ENCODE results near the gene RIT2. TPM values are rescaled to one million over a fixed set of nuclear protein-coding genes. Genes with fewer than 3 reads are reported as not detected.
"Not testable (repeated sequence)": the region's sequence is repeated elsewhere in the genome, so short reads cannot be mapped to it uniquely, and the experiment has no call there.

Gene RIT2
- total RNA-seq, 1 donor from 2014 or later = not detected

- DNase-seq (ENCODE audit: low spot score) = no peak
- H3K36me3 Mint-ChIP-seq (ENCODE audit: low read depth, unreplicated experiment) = no peaks in the 10 kb centered on the region
- TF ChIP-seq, protein P1, sequence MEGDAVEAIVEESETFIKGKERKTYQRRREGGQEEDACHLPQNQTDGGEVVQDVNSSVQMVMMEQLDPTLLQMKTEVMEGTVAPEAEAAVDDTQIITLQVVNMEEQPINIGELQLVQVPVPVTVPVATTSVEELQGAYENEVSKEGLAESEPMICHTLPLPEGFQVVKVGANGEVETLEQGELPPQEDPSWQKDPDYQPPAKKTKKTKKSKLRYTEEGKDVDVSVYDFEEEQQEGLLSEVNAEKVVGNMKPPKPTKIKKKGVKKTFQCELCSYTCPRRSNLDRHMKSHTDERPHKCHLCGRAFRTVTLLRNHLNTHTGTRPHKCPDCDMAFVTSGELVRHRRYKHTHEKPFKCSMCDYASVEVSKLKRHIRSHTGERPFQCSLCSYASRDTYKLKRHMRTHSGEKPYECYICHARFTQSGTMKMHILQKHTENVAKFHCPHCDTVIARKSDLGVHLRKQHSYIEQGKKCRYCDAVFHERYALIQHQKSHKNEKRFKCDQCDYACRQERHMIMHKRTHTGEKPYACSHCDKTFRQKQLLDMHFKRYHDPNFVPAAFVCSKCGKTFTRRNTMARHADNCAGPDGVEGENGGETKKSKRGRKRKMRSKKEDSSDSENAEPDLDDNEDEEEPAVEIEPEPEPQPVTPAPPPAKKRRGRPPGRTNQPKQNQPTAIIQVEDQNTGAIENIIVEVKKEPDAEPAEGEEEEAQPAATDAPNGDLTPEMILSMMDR (IDR thresholded peaks at IDR 0.05; ENCODE audit: unreplicated experiment) = no peak
- peaks cover 4% of the 10 kb centered on the region for H3K27me3 Mint-ChIP-seq (ENCODE audit: unreplicated experiment)
- H3K9me3 Mint-ChIP-seq (ENCODE audit: unreplicated experiment) = no peaks in the 10 kb centered on the region
- H3K4me1 Mint-ChIP-seq (ENCODE audit: unreplicated experiment) = peaks cover 9% of the 10 kb centered on the region
- no peak overlapping the region for H3K27ac Mint-ChIP-seq (ENCODE audit: unreplicated experiment)
- H3K4me3 Mint-ChIP-seq (ENCODE audit: unreplicated experiment) = no peak overlapping the region
Observed at GRCh38 chr18:42743373-42744138, 371.9 kb downstream of the RIT2 start.

GRCh38 chr18:42742969-42743368 lies 372.5 kb downstream of the RIT2 start:
- no peaks in the 10 kb centered on the region for H3K36me3 Mint-ChIP-seq (ENCODE audit: low read depth, unreplicated experiment)
- no peak for DNase-seq (ENCODE audit: low spot score)
- H3K27me3 Mint-ChIP-seq (ENCODE audit: unreplicated experiment) = peaks cover 4% of the 10 kb centered on the region
- H3K9me3 Mint-ChIP-seq (ENCODE audit: unreplicated experiment) = no peaks in the 10 kb centered on the region
- TF ChIP-seq, protein P1 (IDR thresholded peaks at IDR 0.05; ENCODE audit: unreplicated experiment) = no peak
- peaks cover 9% of the 10 kb centered on the region for H3K4me1 Mint-ChIP-seq (ENCODE audit: unreplicated experiment)
- no peak overlapping the region for H3K4me3 Mint-ChIP-seq (ENCODE audit: unreplicated experiment)
- H3K27ac Mint-ChIP-seq (ENCODE audit: unreplicated experiment) = no peak overlapping the region

DNA sequence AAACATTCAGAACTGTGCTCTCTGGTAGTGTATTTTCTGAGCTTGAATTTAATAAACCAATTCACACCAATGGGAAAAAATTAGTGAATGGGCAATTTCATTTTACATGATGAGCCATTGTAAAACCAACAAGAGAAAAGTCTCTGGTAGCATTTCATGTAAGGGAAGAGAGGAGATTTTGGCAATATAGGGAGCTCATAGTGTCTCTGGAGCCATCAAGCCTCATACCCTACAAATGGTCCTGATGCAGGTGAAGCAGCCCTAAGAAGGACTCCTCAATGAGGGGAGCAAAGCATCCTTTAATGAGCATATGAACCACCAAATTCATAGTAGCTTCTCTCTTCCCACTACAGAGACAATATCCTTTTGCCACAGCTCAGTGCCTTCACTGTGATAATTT lies 373.0 kb downstream of the RIT2 start:
- Mint-ChIP-seq H3K27me3 (ENCODE audit: unreplicated experiment) (peaks cover 6% of the 10 kb centered on the region), H3K4me3 (ENCODE audit: unreplicated experiment) (no peak overlapping the region), H3K4me1 (ENCODE audit: unreplicated experiment) (peaks cover 9% of the 10 kb centered on the region), H3K9me3 (ENCODE audit: unreplicated experiment) (no peaks in the 10 kb centered on the region), H3K27ac (ENCODE audit: unreplicated experiment) (no peak overlapping the region), H3K36me3 (ENCODE audit: low read depth, unreplicated experiment) (no peaks in the 10 kb centered on the region)
- TF ChIP-seq, protein P1 (IDR thresholded peaks at IDR 0.05; ENCODE audit: unreplicated experiment) = no peak
- DNase-seq (ENCODE audit: low spot score) = no peak

- H3K9me3 Mint-ChIP-seq (ENCODE audit: unreplicated experiment); H3K36me3 Mint-ChIP-seq (ENCODE audit: low read depth, unreplicated experiment); H3K4me1 Mint-ChIP-seq (ENCODE audit: unreplicated experiment); H3K4me3 Mint-ChIP-seq (ENCODE audit: unreplicated experiment); H3K27me3 Mint-ChIP-seq (ENCODE audit: unreplicated experiment); DNase-seq (ENCODE audit: low spot score); H3K27ac Mint-ChIP-seq (ENCODE audit: unreplicated experiment): not testable (repeated sequence)
Observed at GRCh38 chr18:42741805-42742347, 373.6 kb downstream of the RIT2 start.

DNA sequence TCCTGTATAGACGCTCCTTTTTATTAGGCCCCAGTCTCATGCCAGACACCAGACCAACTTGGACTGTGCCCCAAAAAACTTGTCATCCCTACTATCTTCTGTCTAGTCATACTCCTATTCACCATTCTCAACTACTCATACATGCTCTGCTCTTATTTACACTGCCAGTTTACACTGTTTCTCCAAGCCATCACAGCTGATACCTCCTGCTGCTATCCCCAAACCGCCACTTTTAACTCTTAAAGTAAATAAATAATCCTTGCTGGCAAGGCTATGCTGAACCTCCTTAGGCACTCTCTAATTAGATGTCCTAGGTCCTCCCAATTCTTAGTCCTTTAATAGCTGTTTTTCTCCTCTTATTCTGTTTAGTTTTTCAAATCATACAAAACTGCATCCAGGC lies 374.2 kb downstream of the RIT2 start:
- H3K9me3 Mint-ChIP-seq (ENCODE audit: unreplicated experiment); DNase-seq (ENCODE audit: low spot score); H3K27ac Mint-ChIP-seq (ENCODE audit: unreplicated experiment); H3K36me3 Mint-ChIP-seq (ENCODE audit: low read depth, unreplicated experiment); H3K27me3 Mint-ChIP-seq (ENCODE audit: unreplicated experiment); H3K4me1 Mint-ChIP-seq (ENCODE audit: unreplicated experiment); H3K4me3 Mint-ChIP-seq (ENCODE audit: unreplicated experiment): not testable (repeated sequence)

DNA sequence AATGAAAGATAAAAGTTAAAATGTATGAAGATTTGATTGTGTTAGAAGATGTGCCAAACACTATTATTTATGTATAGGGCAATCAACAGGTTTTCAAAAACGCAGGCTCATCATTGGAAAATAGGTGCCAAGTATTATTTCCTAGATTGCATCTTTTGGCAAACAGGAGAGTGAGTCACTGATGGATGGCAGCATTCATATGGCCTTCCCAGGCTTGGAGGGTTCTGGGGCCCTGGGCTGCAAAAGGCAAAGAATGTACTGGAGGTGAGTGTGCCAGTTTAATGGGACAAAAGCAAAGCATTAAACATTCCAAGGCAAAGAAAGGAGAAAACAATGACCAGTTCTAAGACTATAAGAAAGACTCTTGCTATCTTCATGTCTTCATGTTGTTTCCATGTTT lies 379.4 kb downstream of the RIT2 start:
- Mint-ChIP-seq H3K27ac (ENCODE audit: unreplicated experiment) (no peak overlapping the region), H3K36me3 (ENCODE audit: low read depth, unreplicated experiment) (no peaks in the 10 kb centered on the region), H3K4me1 (ENCODE audit: unreplicated experiment) (no peaks in the 10 kb centered on the region), H3K27me3 (ENCODE audit: unreplicated experiment) (peaks cover 4% of the 10 kb centered on the region), H3K4me3 (ENCODE audit: unreplicated experiment) (no peak overlapping the region), H3K9me3 (ENCODE audit: unreplicated experiment) (no peaks in the 10 kb centered on the region)
- TF ChIP-seq, protein P1 (IDR thresholded peaks at IDR 0.05; ENCODE audit: unreplicated experiment) = no peak
- DNase-seq (ENCODE audit: low spot score) = no peak
